ENCODE data around the gene MAT2A. TPM values are rescaled to one million over a fixed set of nuclear protein-coding genes. Genes with fewer than 3 reads are reported as not detected.

The MAT2A gene
- total and polyA plus RNA-seq, 10 of the 15 experiments (the other 5 are each of a cell fraction or from before 2014, with no cell fraction given), result 97.6 to 408 (median 290) TPM

DNA sequence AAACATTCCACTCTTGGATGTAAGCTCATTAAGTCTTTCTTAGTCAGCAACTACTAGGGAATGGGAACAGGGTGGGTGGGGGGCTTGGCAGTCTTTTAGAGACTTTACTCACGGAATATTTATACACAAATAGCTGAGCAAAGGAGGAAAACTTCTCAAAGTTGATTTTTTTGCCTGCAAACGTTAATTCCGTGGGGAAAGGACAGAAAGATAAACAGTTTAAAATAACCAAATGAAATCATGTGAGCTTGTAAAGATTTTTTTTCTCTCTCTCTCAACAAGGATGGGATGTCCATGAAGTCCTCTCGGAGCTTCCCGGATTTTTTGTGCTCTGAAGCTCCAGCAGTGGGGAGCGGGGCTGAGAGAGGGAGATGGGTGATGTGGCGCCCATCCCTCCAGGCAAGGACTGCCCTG lies 32.2 kb upstream of the MAT2A start:
- no TSS peak for BruUV-seq (replicated peaks)
- CTCF ChIA-PET, result interaction anchor here (1.3 kb wide), 1 partner anchor 118 kb away, joined by 3 read pairs; no protein-coding TSS in a partner anchor
- 7% methylated on average over 7 of the region's 7 CpGs for WGBS (ENCODE audit: insufficient coverage, insufficient replicate concordance, low lambda C conversion rate, missing lambda C conversion rate)
- TF ChIP-seq CREB1 (IDR thresholded peaks at IDR 0.05; ENCODE audit: low read depth), result no peak
- no peak for TF ChIP-seq HCFC1 (IDR thresholded peaks at IDR 0.05; ENCODE audit: low read length)
- no peak for TF ChIP-seq GATAD2B (conservative IDR thresholded peaks at IDR 0.05; ENCODE audit: low read depth)
- no peak for TF ChIP-seq NBN (IDR thresholded peaks at IDR 0.05)
- no peak for TF ChIP-seq ESRRA (IDR thresholded peaks at IDR 0.05; ENCODE audit: low read length)
- TF ChIP-seq FOXM1 (IDR thresholded peaks at IDR 0.05; ENCODE audit: low read depth, low read length), result no peak
- TF ChIP-seq NFYB (IDR thresholded peaks at IDR 0.05; ENCODE audit: insufficient read depth, low read depth, low read length), result no peak
- TF ChIP-seq, protein P1, sequence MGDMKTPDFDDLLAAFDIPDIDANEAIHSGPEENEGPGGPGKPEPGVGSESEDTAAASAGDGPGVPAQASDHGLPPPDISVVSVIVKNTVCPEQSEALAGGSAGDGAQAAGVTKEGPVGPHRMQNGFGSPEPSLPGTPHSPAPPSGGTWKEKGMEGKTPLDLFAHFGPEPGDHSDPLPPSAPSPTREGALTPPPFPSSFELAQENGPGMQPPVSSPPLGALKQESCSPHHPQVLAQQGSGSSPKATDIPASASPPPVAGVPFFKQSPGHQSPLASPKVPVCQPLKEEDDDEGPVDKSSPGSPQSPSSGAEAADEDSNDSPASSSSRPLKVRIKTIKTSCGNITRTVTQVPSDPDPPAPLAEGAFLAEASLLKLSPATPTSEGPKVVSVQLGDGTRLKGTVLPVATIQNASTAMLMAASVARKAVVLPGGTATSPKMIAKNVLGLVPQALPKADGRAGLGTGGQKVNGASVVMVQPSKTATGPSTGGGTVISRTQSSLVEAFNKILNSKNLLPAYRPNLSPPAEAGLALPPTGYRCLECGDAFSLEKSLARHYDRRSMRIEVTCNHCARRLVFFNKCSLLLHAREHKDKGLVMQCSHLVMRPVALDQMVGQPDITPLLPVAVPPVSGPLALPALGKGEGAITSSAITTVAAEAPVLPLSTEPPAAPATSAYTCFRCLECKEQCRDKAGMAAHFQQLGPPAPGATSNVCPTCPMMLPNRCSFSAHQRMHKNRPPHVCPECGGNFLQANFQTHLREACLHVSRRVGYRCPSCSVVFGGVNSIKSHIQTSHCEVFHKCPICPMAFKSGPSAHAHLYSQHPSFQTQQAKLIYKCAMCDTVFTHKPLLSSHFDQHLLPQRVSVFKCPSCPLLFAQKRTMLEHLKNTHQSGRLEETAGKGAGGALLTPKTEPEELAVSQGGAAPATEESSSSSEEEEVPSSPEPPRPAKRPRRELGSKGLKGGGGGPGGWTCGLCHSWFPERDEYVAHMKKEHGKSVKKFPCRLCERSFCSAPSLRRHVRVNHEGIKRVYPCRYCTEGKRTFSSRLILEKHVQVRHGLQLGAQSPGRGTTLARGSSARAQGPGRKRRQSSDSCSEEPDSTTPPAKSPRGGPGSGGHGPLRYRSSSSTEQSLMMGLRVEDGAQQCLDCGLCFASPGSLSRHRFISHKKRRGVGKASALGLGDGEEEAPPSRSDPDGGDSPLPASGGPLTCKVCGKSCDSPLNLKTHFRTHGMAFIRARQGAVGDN (IDR thresholded peaks at IDR 0.05), result no peak
- TF ChIP-seq ZNF592 (IDR thresholded peaks at IDR 0.05), result no peak
- no peak for TF ChIP-seq NFYA (IDR thresholded peaks at IDR 0.05; ENCODE audit: borderline replicate concordance, low read depth, low read length)
- TF ChIP-seq TCF3 (IDR thresholded peaks at IDR 0.05; ENCODE audit: borderline replicate concordance, insufficient read depth, low read depth, low read length), result no peak
- TF ChIP-seq, protein P2, sequence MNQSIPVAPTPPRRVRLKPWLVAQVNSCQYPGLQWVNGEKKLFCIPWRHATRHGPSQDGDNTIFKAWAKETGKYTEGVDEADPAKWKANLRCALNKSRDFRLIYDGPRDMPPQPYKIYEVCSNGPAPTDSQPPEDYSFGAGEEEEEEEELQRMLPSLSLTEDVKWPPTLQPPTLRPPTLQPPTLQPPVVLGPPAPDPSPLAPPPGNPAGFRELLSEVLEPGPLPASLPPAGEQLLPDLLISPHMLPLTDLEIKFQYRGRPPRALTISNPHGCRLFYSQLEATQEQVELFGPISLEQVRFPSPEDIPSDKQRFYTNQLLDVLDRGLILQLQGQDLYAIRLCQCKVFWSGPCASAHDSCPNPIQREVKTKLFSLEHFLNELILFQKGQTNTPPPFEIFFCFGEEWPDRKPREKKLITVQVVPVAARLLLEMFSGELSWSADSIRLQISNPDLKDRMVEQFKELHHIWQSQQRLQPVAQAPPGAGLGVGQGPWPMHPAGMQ (IDR thresholded peaks at IDR 0.05; ENCODE audit: borderline replicate concordance), result no peak
- no peak for TF ChIP-seq SKIL (IDR thresholded peaks at IDR 0.05; ENCODE audit: low read depth, poor library complexity, severe bottlenecking)

More for the DNA sequence above, 32.2 kb upstream of the MAT2A start:
- Histone ChIP-seq H3K4me3 (no peak overlapping the region), H4K20me1 (ENCODE audit: control insufficient read depth, insufficient read depth) (no peaks in the 10 kb centered on the region), H2AFZ (ENCODE audit: control insufficient read depth, low read depth, low read length) (no peak overlapping the region), H3K9ac (ENCODE audit: control insufficient read depth, insufficient read depth, low read length) (no peak overlapping the region), H3K4me1 (ENCODE audit: control insufficient read depth, insufficient read depth, low read length) (no peaks in the 10 kb centered on the region), H3K36me3 (ENCODE audit: control insufficient read depth in 2 of 2, insufficient read depth in 2 of 2, low read length in 1 of 2) (no peaks in the 10 kb centered on the region), H3K79me2 (ENCODE audit: control insufficient read depth, insufficient read depth, low read length) (no peaks in the 10 kb centered on the region), H3K4me2 (ENCODE audit: control insufficient read depth, insufficient read depth) (no peak overlapping the region), H3K27ac (ENCODE audit: control insufficient read depth, insufficient read depth) (no peak overlapping the region), H3K9me3 (replicated peaks; ENCODE audit: control insufficient read depth, insufficient read depth, low read length) (no peaks in the 10 kb centered on the region), H3K27me3 (replicated peaks in 1 of 2; ENCODE audit: control insufficient read depth in 2 of 2, insufficient read depth in 2 of 2, low read length in 1 of 2) (0 out of 4 replicates have a peak, but pooled peaks cover 0 to 1% of the 10 kb centered on the region in 2 experiments)
- ChIA-PET SMC1A (ENCODE audit: uncharacterized antibody, unreplicated experiment) (interaction anchor here (1.2 to 1.4 kb wide), 2 partner anchors 11 to 44 kb away, joined by 3 read pairs; no protein-coding TSS in a partner anchor), RAD21 (ENCODE audit: unreplicated experiment) (no interaction called here), POLR2A (interaction anchor here (0.7 kb wide), 1 partner anchor 11 kb away, joined by 3 read pairs; no protein-coding TSS in a partner anchor)
- in situ Hi-C loops (cut with MboI), result no loop called here
- FAIRE-seq, result no peak
- ATAC-seq, result no peak
- no peak for DNase-seq (ENCODE audit: low read depth, low spot score)
- intact Hi-C loops (cut with micrococcal nuclease; ENCODE audit: unreplicated experiment), result no loop called here
